Forelimb muscle (tissue), 1 donor: ENCODE data around the gene SLC25A40. TPM values are rescaled to one million over a fixed set of nuclear protein-coding genes. Genes with fewer than 3 reads are reported as not detected.
A peak's percentile ranks its signal among the peaks of the same experiment; 100 is the strongest.
"Not testable (repeated sequence)": the region's sequence is repeated elsewhere in the genome, so short reads cannot be mapped to it uniquely, and the experiment has no call there.

ENCODE experiments used
- DNase-seq: peaks from one replicate; pipeline ENCODE4 v3.0.0-alpha.2; 2013; ENCODE audit warnings: low read depth
- polyA plus RNA-seq: library from polyadenylated mRNA; unstranded; fragments of 120-200 nt; gene quantifications from one replicate; pipeline ENCODE4 v1.2.1, GENCODE V29; 2013; ENCODE audit not compliant: insufficient read length

SLC25A40 gene
- polyA plus RNA-seq, 1 donor: 12.1 TPM

GRCh38 chr7:87870471-87870870 is 5.7 kb downstream of the SLC25A40 start:
- no peak for DNase-seq

- not testable (repeated sequence) for DNase-seq
These were observed 9.6 kb downstream of the SLC25A40 start for GRCh38 chr7:87866533-87866932.

- DNase-seq: no peak
These were observed 10.1 kb downstream of the SLC25A40 start for GRCh38 chr7:87866089-87866488.

- DNase-seq: no peak
These were observed 17.6 kb downstream of the SLC25A40 start for GRCh38 chr7:87858417-87859100.

- DNase-seq: no peak
These were observed 22.8 kb downstream of the SLC25A40 start for GRCh38 chr7:87853237-87853864.

GRCh38 chr7:87852306-87852705 is 23.9 kb downstream of the SLC25A40 start:
- no peak for DNase-seq

- DNase-seq: no peak
These were observed 25.1 kb downstream of the SLC25A40 start for GRCh38 chr7:87850836-87851593.

- DNase-seq: no peak
These were observed 38.6 kb downstream of the SLC25A40 start for GRCh38 chr7:87837597-87837996.

- no peak for DNase-seq
These were observed 43.0 kb downstream of the SLC25A40 start for GRCh38 chr7:87833130-87833529.

- DNase-seq: no peak
These were observed 45.1 kb downstream of the SLC25A40 start for GRCh38 chr7:87831097-87831496.

- not testable (repeated sequence) for DNase-seq
These were observed 47.8 kb downstream of the SLC25A40 start for GRCh38 chr7:87828383-87828782.

GRCh38 chr7:87825369-87825768 is 50.8 kb downstream of the SLC25A40 start:
- DNase-seq: not testable (repeated sequence)

- not testable (repeated sequence) for DNase-seq
These were observed 54.1 kb downstream of the SLC25A40 start for GRCh38 chr7:87822056-87822455.

GRCh38 chr7:87818336-87818735 is 57.8 kb downstream of the SLC25A40 start:
- no peak for DNase-seq

- DNase-seq: no peak
These were observed 59.8 kb downstream of the SLC25A40 start for GRCh38 chr7:87816389-87816788.

- no peak for DNase-seq
These were observed 65.4 kb downstream of the SLC25A40 start for GRCh38 chr7:87810726-87811125.

- no peak for DNase-seq
These were observed 66.0 kb downstream of the SLC25A40 start for GRCh38 chr7:87810130-87810529.

- no peak for DNase-seq
These were observed 70.0 kb downstream of the SLC25A40 start for GRCh38 chr7:87806150-87806549.

- peak; percentile 25 for DNase-seq
These were observed 78.3 kb downstream of the SLC25A40 start for GRCh38 chr7:87797798-87798403.

- no peak for DNase-seq
These were observed 78.8 kb downstream of the SLC25A40 start for GRCh38 chr7:87797395-87797794.

- no peak for DNase-seq
These were observed 90.7 kb downstream of the SLC25A40 start for GRCh38 chr7:87785368-87785995.

- DNase-seq: no peak
These were observed 91.7 kb downstream of the SLC25A40 start for GRCh38 chr7:87784424-87784823.
